Measurements from ENCODE around the gene PDRG1.
"Not testable (repeated sequence)": the region's sequence is repeated elsewhere in the genome, so short reads cannot be mapped to it uniquely, and the experiment has no call there.

The PDRG1 gene

DNA sequence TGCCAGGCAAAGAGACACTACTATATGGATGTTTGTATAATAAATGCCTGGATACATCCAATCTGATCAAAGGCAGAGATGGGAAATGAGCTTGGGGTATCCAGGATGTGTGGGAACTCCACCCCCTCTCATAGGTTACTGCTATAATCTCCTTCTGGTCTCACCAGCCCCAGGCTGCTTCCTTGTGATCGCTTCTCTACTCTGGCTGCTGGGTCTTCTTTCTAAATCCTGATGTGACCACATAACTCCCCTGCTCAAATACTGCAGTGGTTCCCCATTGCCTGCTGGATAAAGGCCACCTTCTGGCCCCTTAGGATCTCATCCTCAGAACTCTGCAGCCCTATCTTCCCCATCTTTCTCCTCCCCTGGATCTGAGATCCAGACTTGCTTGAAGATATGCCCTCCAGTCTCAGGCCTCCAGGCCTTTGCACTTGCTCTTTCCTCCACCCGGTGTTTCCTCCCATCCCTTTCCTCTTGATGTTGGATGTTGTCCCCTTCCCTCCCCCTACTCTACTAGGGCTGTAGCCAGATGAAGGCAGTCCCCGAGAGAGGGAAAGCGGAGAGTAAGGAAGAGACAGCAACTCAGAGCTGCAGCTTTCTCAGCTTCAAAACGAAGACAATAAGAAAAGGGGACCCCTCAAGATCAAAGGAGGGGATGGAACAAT lies 15.3 kb upstream of the PDRG1 start:
- no peak for DNase-seq (ENCODE audit: low read depth in 2 of 2)

- no peak for DNase-seq (ENCODE audit: low read depth in 2 of 2)
Measured at GRCh38 chr20:31963889-31964288, 12.0 kb upstream of the PDRG1 start.

DNA sequence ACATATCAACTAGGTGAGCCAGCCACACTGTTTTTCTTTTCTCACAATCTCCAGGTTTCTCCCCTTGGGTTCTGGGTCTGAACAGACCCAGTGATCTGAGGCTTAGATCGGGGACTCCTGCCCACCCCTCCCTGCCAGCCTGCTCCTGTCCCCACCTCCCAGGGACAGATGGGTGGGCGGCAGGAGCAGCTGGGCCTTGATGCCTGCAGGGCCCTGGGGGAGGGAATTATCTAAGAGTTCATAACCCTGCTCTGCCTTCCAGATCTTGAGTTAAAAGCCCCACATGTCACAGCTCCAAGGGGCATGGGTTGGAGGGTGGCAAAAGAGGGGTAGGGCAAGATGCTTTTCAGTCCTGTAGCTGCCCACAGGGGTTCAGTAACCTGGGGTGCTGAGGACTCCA lies 10.9 kb upstream of the PDRG1 start:
- no peak for DNase-seq (ENCODE audit: low read depth in 2 of 2)

GRCh38 chr20:31956556-31957526 lies 5.0 kb upstream of the PDRG1 start:
- DNase-seq (ENCODE audit: low read depth in 2 of 2), result no peak

DNA sequence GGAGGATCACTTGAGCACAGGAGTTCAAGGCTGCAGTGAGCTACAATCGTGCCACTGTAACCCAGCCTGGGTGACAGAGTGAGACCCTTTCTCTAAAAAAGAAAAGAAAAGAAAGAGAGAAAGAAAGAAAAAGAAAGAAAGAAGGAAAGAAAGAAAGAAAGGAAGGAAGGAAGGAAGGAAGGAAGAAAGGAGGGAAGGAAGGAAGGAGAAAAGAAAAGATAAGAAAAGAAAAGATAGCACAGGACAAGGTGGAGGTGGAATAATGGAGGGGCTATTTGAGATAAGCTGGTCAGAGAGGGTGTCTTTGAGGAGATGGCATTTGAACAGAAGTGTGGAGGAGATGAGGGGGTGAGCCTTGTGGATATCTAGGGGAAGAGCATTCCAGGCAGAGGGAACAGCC lies 2.7 kb upstream of the PDRG1 start:
- no peak for DNase-seq (ENCODE audit: low read depth in 2 of 2)

- DNase-seq (ENCODE audit: low read depth in 2 of 2), result no peak
Measured at GRCh38 chr20:31953556-31954148, 1.8 kb upstream of the PDRG1 start.

- no peak for DNase-seq (ENCODE audit: low read depth in 2 of 2)
Measured at GRCh38 chr20:31951203-31951529, 680 bp downstream of the PDRG1 start.

GRCh38 chr20:31949877-31950646 lies 1.8 kb downstream of the PDRG1 start:
- no peak for DNase-seq (ENCODE audit: low read depth in 2 of 2)

DNA sequence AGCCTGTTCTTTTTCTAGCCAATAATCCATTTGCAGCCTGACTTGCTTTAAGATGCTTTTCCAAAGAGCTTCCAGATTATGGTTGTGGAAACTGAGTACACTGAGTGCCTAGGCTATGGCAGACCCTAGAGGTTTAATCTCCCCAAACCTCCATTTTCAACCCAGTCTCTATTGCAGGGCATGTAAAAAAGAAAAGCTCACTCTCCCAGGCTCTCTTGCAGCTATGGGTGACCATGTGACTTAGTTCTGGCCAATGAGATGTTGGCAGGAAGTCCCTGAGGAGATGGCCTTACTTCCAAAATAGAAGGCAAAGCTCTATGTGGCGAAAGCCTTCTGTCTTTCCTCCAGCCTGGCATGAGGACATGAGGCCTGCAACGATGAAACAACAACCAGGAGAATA lies 3.8 kb downstream of the PDRG1 start:
- no peak for DNase-seq (ENCODE audit: low read depth in 2 of 2)

GRCh38 chr20:31945785-31946184 lies 6.1 kb downstream of the PDRG1 start:
- DNase-seq (ENCODE audit: low read depth in 2 of 2), result no peak

DNA sequence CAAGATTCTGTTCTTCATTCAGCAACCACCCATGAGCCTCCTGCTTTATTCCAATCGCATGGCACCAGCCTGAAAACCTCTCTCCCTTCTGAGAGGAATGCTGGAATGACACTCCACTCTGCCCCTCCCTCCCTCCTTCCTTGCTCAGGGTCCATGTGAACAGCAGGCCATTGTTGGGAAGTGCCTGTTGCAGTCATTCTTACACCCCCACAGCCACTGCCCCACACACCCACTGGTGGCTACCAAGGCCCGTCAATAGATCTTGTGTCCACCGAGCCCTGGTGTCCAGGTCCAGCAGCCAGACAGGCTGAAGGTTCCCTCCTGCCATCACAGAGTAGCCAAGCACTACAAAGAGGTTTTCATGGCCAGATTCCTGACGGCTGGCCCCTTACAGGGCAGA lies 6.5 kb downstream of the PDRG1 start:
- DNase-seq (ENCODE audit: low read depth in 2 of 2), result no peak

- DNase-seq (ENCODE audit: low read depth in 2 of 2), result no peak
Measured at GRCh38 chr20:31943052-31943471, 8.8 kb downstream of the PDRG1 start.

DNA sequence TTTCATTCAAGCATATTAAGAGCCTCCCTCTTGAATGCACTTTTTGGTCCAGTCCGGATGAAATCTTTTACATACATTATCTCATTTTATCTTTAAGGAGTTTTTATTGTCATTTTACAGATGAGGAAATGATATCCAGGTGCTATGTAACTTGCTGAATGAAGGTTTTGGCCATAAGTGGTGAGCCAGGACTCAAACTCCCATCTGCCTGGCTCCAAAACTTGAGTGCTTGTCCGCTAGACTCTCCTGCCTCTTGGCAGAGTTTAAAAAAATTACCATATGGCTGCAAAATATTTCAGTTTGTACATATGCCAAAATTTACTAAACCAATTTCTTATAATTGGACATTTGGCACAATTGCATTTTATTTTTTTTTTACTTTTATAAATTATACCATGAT lies 12.2 kb downstream of the PDRG1 start:
- DNase-seq (ENCODE audit: low read depth in 2 of 2), result no peak

GRCh38 chr20:31937820-31938219 lies 14.0 kb downstream of the PDRG1 start:
- no peak for DNase-seq (ENCODE audit: low read depth in 2 of 2)

- no peak for DNase-seq (ENCODE audit: low read depth in 2 of 2)
Measured at GRCh38 chr20:31936420-31936819, 15.4 kb downstream of the PDRG1 start.

- no peak for DNase-seq (ENCODE audit: low read depth in 2 of 2)
Measured at GRCh38 chr20:31934968-31935764, 16.7 kb downstream of the PDRG1 start.

DNA sequence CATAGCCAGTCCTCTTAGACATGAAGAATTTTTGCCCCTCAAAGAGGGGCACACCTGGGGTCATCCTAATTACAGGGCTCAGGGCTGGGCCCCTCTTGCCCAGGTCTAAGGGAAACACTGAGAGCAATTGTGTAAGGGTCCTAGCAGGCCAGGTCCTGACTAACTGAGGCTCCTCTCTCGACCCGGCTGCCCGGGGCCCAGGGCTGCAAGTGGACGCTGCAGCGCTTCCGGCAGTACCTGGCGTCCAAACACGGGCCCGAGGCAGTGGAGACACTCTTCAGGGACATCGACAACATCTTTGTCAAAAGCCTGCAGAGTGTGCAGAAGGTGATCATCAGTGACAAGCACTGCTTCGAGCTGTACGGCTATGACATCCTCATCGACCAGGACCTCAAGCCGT lies 17.4 kb downstream of the PDRG1 start:
- DNase-seq (ENCODE audit: low read depth in 2 of 2), result no peak

- no peak for DNase-seq (ENCODE audit: low read depth in 2 of 2)
Measured at GRCh38 chr20:31933698-31934097, 18.1 kb downstream of the PDRG1 start.

DNA sequence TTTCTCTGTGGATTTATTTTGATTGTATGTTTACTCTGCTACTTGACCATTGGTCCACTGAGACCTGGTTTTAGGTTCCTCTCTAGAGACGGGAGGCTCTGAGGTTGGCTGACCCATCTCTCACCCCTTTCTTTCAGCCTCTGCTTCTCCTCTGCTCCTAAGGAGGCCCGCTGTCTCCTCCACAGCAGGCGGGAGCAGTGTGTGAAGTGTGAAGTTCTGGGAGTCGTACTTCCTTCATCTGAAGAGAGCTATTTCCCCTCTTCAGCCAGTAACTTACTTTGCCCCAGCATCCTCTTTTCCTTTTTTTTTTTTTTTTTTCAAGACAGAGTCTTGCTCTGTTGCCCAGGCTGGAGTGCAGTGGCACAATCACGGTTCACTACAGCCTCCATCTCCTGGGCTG lies 21.1 kb downstream of the PDRG1 start:
- no peak for DNase-seq (ENCODE audit: low read depth in 2 of 2)

GRCh38 chr20:31929631-31930030 lies 22.2 kb downstream of the PDRG1 start:
- DNase-seq (ENCODE audit: low read depth in 2 of 2), result not testable (repeated sequence)

DNA sequence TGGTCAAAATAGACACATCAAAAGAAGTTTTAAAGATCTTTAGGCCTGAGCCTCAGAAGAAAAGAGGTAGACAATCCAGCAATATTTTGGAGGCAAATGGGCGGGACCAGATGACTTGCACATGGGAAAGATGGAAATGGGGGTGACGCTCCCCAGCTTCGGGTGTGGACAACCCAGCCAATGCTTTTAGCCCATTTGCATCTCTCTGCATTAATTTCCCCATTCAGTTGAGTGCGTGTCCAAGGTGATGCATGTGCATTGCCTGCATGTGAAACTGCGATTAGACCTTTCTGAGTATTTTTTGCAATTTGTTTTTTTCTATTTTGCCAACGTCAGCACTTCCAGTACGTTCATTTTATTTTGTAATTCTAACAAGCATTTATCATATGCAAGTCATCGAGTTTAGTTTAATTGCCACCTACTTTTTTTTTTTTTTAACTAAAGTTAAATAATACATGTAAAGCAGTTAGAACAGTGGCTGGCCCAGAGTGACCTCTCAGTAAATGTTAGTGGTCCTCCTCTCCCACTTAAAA lies 24.2 kb downstream of the PDRG1 start:
- no peak for DNase-seq (ENCODE audit: low read depth in 2 of 2)

All from stimulated activated CD4-positive, alpha-beta T cell treated with anti-CD3 and anti-CD28 coated beads, Interleukin-1b, Interleukin-23, amount 100 ng/mL, for 1 hour (primary cell).